Fibroblast of skin of abdomen (primary cell): Measurements from ENCODE around the gene ZNF493.

ENCODE experiments used
- DNase-seq: peaks from one replicate; pipeline ENCODE4 v3.0.0-alpha.2; 2013

ZNF493 gene

DNA sequence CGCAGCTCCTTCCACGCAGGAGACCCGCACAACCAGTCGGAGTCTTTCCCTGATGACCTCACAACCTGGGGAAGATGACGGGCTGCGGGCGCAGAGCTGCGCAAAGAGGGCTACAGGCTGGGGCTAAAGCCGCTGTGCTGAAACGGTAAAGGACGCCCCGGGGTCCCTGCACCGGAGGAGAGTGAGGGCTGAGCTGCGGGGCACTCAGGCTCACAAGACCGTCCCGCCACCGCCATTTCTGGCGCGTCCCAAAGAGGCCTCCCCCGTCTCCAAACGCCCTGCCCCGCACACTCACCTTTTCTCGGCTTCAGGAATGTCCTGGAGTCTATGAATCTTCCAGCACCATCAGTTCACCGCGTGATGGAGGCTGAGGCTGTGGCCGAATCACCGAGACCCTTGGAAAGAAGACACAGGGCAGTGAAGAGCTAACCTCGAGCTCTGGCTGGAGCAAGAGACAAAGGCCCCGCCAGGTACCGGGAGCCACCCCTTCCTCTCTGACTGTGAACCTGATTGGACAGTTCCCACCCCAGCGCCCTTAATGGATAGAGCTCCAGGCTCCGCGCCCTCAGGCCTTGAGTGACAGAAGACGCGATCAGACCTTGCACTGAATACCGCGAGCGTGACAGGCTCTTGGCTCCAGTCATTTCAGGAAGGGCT is 66.6 kb downstream of the ZNF493 start:
- DNase-seq = no peak

GRCh38 chr19:21466627-21467026 is 69.7 kb downstream of the ZNF493 start:
- no peak for DNase-seq

DNA sequence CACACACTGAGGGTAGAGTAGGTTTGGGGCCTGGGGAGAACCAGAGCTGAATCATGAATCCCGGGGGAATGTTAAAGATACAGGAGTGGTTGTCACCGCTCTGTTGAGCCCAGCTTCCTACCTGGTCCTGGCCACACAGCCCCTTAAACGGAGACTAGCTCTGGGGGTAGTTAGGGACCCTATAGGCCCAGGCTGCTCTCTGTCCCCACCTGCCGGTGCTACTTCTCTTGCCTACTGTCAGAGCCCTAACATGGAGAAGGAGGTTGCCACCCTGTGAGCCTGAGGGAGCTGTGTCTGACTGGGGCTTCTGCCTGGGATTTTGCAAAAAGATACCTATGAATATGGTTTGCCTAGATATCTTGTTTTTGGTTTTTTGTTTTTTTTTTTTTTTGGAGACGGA is 71.9 kb downstream of the ZNF493 start:
- no peak for DNase-seq

GRCh38 chr19:21472507-21472906 is 75.6 kb downstream of the ZNF493 start:
- DNase-seq = no peak

GRCh38 chr19:21474671-21475181 is 77.8 kb downstream of the ZNF493 start:
- peak; percentile 27 for DNase-seq
